HG03066 (cell line): ENCODE results near the gene KCNQ2.

Source experiments
- ATAC-seq: cut with Tn5 transposase; IDR thresholded peaks from one replicate; pipeline ENCODE4 v1.9.1; 2021; ENCODE audit warnings: low read depth; ENCODE audit not compliant: unreplicated experiment

Gene KCNQ2

DNA sequence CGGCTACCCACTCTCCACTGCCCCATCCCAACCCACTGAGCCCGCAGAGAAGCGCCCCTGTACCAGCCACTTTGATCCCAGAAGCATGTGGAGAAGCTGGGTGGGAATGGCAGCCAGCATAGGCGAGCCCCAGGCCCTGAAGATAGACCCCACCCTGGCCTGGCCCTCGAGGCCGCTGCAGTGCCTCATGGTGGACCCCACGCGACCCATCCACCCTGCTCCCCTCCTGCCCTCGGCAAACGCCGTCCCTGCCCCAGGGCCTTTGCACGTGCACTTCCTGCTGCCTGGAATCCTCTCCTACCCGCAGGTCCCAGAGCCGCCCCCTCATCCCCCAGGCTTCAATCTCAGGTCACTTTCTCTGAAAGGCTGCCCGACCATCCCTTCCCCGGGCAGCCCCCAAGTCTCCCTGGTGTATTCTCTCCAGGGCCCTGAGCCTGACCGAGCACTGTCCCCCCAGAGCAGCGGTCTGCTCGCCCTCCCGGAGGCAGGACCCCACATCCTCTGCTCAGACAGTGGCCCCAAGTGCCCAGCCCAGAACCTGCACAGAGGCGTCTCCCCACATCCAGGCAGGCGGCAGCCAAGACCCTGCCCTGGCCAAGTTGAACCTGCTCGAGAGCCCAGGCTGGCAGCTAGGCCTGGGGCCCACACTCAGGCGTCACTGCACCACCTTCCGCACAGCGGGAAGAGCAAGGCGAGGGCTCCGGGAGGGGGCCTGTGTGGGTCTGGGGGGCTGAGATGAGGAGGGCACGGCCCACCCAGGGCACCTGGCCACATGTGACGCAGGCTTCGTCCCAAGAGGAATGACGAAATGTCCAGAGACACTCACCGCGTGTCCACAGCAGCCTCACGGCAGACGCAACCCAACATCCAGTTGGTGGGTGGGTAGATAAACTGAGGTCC, 14.0 kb downstream of the KCNQ2 start:
- no peak for ATAC-seq

DNA sequence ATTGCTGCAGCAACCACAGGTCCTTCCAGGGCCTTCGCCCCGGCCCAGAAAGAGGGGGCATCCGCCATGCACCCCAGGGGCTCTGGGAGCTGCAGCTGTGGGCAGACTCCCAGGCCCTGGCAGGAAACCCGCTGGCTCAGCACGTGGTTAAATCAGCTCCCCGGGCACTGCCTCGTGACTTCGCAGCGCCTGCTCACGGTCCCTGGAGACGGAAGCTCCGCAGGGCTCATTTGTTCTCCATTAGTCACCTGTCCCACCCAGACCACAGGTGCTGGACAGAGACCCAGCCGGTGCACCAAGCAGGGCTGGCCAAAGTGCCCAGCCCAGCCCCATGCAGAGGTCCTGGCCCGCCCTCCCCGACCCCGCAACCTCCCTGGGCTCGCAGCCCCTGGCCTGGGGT, 14.7 kb downstream of the KCNQ2 start:
- ATAC-seq: no peak

DNA sequence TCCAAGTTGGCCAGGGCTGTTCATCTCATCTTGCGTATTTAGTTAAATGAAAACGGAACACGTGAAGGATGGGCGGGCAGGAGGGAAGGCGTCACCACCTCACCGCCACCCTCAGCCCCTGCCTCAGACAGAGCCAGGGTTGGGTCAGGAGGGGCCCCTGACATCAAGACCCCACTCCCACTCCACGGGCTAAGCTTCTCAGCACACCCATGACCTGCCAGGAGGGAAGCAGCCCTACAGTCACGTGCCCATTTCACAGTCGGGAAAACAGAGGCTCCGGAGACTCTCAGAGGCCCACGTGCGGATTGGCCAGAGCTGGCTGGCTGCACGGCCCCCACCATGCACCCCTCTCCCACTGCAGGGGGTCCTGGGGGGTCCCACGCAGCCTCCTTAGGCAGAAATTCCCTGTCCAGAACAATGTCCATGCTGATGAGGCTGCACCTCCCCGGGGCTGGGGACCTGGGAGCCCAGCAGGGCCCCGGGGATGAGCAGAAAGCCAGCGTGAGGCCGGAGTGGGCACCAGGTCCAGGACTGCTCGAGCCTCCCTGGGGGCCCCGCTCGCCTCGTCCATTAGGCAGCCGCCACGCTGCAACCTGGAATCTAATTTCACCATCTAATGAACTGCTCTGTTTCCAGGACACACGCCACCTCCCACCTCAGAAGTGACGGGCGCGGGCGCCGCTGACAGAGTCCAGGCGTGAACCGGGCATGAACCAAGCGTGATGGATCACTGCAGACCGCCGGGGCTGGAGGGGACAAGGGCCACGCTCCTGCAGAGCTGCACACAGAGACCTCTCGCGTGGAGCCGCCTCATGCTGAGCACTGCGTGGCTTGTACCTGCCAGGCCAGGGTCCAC, 15.8 kb downstream of the KCNQ2 start:
- no peak for ATAC-seq

DNA sequence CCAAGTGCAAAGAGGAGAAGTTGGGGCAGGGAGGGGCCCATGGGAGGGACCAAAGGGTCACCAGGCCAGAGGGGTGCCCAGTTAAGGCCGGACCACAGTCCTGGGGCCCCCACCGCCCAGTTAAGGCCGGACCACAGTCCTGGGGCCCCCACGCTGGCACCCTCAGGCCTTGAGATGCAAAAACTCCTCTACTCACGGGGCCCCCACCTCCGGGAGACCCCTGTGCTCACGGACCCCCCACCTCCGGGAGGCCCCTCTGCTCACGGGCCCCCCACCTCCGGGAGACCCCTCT, 16.9 kb downstream of the KCNQ2 start:
- no peak for ATAC-seq

DNA sequence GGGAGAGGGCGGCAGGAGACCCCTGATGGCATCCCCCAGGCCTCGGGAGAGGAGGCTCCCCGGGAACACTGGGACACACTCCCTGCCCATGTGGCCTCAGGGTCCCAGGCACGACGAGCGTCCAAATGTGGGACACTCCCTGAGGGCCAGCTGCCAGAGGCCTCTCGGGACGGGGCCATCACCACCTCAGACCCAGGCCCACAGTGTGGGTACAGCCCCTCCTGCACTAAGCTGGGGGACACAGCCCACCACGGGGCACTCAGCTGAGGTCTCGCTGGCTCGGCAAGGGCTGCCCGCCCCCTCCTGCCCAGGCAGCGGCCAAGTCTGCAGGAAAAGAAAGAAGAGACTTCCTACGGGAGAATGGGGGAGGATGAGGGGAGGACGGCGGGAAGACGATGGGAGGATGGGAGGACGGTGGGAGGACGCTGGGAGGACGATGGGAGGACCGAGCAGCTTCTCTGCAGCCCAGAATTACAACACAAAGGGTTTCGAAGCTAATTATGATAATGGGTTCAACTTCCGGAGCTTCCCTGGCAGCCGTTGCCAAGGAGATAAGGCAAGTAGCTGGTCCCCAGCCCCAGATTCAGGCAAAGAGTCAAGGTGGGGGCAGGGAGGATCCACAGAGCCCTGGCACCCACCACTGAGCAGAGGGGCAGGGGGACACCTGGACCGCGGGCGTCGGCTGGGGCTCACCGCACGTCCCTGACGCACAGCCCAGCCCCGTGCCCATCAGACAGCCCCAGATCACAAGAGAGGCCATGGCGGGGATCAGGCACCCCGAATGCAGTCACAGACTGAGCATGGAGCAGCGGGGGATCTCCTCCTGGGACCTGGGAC, 17.5 kb downstream of the KCNQ2 start:
- no peak for ATAC-seq

DNA sequence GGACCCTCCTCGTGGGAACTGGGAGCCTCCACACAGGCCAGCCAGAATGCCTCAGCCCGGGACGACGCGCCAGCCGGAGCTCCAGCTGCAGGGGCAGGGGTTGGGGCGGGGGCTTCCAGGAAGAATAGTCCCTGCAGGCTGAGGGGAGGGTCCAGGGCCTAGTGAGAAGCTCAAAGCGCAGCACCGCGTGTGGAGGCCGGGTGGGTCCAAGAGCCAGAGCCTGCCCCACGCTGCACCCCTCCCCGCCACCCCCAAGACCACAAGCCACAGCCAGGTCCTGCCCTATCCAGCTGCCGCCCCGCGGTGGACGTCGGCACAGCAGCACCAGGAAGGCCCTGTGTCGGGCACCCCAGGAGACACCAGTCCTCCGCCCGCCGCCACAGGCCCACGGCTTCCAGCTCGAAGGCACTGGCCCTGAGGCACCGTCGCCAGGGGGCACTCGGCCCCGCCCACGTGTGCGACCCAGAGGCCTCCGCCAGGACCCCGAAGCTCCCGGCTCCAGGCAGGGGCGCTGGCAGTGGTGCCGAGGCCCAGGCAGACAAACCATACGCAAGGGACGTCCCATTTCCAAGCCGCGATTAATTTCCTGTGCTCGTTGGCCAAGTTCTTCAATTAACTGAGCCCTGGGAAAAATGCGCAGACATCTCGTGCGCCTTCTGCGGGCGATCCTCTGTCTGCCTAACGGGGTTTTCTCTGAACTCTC, 19.5 kb downstream of the KCNQ2 start:
- no peak for ATAC-seq

DNA sequence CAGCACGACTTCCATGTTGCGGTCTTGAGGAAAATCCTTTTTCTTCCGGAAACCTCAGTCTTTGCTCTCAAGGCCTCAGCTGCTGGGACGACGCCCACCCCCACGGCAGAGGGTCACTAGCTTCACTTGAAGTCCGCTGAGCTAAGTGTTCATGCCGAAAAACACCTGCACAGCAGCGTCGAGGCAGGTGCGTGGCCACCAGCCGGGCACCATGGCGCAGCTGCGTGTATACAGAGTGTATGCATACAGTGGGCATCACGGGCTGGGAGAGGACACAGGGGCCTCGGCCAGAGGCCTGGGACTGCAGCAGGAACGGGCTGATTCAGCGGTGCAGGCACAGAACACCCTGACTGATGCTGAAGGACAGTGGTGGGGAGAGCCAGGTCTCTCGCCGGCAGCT, 20.1 kb downstream of the KCNQ2 start:
- no peak for ATAC-seq

DNA sequence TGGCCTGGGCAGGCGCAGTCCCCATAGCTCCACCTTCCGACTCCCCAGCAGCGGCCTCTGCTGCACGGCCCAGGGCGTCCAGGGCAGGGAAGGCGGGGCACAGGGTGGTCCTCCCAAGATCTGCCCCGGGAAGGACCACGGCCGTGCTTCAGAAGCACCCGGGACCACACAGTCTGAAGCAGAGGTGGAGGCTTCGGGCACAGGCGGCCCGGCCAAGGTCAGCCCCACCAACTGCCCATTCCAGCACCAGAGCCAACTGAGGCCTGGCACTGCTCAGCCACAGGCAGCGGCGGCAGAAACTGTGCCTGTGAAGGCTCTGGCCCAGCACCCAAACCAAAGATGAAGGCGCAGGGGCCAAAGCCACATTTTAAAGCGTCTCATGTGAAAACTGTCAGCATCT, 20.6 kb downstream of the KCNQ2 start:
- no peak for ATAC-seq

DNA sequence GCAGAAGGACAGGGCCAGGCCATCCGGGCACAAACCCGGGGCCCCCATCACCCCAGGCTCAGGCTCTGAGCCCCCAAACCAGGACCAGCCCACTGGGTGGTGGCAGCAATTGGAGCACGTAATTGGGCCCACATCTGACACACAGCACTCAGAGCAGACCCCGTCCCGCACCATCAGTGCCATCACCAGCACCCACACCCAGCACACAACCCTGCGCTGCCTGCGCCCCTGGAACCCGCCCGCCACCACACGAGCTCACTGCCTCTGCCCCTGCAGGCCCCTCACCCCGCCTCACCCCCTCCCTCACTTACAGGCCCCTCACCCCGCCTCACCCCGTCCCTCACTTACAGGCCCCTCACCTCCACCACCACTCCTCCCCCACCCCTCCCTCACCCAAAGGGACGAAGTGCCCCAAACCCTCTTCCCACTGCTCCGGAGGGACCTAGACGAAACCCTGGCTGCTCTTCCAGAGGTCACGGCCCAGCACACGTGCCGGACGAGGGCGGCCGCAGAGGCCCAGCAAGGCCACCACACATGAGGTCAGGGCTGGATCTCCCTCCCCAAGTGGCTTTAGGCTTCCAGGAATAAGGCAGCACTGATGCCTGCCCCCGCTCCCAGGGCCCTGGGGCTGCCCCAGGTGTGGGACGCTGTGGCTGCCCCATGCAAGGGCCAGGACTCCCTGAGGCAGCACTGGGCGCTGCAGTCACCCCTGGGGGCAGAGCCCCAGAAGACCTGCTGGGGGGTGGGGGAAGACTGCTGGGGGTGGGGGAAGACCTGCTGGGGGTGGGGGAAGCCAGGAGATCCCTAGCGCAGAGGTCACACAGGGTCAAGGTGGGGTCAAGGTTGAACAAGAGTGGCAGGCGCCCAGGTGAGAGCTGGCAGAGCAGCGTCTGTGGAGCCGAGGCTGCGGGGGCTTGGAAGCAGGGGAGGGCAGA, 22.4 kb downstream of the KCNQ2 start:
- ATAC-seq: no peak

DNA sequence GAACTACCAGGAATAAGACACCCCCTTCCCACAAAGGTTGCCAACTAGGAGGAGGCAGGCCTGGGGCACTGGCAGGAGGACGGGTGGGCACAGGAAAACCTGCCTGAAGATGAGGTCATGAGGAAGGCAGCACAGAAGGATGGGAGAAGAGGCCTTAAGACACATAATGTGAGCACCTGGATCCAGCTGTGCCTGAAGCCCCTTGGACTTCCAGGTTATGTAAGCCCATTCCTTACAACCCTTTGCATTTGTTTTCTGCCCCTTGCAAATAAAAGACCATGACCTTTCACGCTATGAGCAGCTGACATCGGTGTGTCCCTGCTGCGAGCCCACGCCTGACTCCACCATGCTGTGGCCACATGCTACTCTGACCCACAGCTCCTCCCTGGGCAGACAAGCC, 23.4 kb downstream of the KCNQ2 start:
- no peak for ATAC-seq

DNA sequence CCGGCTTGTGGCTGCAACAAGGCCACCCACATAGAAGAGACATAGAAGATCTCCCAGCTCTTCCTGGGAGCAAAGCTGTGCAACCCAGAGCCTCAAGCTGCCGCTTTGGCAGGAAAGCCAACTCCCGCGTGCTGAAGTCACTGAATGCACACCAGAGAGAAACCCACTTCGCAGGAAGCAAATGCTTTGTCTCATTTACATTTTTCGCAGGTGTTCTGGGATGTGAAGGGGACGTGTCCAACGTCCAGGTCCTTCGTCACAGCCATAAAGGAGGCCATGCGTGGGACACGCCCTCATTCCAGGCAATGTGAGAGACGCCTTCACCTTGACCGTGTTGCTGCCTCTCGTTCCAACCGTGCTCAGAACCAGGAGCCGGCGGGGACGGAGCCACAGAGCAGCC, 24.4 kb downstream of the KCNQ2 start:
- ATAC-seq: no peak

DNA sequence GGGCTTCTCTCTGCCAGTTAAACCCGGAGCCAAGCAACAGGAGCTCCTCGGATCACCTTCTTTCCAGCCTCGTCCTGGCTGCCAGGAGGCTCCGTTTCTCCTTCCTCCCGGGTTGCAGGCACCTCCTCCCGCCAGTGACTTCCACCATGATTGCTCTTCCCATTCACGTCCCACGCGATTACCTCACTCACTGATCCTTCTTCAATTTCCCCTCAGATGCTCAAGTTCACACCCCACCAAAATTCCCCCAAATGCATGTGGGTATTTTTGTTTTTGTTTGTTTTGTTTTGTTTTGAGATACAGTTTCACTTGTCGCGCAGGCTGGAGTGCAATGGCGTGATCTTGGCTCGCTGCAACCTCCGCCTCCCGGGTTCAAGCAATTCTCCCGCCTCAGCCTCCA, 25.1 kb downstream of the KCNQ2 start:
- no peak for ATAC-seq

DNA sequence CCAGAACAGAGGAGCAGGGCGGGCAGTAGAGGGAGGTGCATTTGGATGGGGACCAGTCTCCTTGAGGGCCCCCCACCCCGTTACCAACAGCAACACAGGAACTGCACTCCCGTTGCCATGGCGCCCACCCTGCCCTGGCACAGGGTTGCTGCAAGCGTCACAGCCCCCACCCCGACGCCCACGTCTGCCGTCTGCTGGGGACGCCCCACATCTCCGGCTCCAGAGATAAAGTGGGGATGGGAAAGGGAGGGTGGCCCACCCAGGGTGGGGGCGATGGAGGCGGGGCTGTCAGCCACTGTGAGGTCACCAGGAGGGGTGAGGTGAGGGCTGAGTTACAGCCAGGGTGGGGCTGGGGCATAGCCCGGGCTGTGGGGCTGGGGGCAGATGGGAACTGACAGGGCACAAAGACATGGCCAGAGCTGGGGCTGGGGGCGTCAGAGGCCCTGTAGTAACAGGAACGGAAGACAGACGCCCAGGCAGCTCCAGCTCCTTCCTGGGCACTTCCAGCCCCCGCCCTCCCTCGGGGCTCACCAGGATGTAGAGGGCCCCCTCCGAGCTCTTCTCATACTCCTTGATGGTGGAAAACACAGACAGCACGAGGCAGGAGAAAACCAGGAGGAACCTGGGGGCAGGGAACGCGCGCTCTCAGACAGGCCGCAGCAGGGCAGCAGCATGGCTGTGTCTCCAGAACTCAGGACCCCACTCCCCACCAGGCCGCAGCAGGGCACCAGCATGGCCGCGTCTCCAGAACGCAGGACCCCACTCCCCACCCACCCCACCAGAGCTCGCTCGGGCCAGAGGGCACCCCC, 26.0 kb downstream of the KCNQ2 start:
- no peak for ATAC-seq

DNA sequence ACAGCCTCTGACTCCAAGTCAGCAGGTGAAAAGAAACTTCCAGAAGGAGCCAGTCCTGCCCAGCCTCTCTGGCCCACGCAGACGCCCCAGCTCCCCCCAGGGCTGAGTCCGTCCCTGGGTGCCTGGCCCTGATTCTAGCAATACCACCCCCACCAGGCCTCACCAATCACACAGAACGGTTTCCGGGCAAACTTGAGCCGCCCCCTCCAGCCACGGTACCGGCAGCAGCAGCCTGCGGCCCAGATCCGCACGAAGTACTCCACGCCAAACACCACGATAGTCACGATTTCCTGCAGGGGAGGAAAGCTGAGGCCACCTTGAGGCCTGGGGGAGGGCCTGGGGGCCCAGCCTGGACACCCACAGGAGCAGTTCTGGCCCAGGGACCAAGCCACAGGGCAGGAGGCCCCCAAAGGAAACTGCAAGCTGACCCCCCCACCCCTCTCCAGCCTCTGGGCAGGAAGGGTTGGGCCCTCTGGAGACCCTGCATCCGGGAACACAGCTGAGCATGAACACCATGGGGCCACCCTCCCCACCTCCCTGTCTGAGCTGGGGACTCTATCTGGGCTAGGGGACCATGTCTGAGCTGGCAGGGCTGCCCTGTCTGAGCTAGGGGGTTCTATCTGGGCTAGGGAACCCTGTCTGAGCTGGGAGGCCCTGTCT, 27.2 kb downstream of the KCNQ2 start:
- ATAC-seq: no peak

DNA sequence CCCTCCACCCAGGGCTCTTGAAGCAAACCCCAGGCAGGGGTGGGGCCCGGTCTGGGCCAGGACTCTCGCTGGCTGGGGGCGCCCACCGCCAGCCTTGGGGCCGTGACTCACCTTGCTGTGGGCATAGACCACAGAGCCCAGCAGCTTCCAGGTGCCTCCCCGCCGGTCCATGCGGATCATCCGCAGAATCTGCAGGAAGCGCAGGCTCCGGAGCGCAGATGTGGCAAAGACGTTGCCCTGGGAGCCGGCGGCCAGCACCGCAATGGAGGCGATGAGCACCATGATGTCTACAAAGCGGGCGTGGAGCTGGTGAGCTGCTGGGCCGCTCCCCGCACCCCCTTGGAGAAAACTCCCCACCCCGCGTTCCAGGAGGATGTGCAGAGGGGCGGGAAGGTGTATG, 27.9 kb downstream of the KCNQ2 start:
- ATAC-seq: no peak

DNA sequence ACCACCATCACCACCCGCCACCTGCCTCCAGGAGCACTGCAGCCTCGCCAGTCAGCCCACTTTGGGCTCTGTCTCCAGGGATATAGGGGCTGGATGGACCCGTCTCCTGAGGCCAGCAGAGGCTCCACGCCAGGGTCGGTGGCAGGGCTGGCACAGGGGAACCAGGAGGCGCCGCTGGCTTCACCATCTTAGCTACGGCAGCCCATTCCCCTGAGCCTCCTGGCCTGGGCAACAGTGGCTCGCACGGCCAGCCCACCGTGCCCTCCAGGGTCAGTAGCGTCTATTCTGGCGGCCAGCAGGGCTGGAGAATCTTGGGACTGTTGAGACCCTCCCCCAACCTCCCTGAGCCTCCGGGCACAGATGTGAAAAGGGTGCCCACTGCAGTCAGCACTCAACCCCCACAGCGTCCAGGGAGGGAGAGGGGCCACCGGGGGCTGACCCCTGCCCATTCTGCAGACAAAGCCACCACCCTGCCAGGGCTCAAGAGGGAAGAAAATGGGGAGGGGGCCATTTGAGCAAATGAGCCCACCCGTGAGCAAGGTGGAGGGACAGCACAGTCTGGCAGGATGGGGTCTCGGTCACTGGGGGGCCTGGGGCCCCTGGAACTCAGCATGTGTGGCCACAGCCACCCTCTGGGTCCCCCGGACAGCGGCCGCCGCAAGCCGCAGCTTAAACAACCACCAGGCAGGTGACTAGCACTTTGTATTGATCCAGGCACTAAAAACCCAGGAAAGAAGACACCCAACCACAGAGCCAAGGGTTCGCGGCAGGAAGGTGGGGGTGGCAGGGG, 28.7 kb downstream of the KCNQ2 start:
- ATAC-seq: no peak

DNA sequence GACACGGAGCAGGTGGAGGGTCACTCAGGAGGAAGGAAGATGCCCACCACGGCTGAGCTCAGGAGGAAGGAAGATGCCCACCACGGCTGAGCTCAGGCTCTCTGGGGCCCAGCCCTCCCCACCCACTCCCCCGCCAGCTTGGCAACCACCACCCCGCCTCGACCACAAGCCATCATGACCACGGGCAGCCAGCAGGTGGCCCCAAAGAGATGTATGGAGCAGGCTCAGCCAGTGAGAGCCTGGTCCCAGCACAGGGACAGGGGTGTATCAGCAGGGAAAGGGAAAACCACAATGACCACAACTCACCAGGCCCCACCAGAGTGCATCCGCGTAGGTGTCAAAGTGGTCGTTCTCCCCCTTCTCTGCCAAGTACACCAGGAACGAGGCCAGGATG, 30.4 kb downstream of the KCNQ2 start:
- no peak for ATAC-seq
